GM12878 (cell line): ENCODE data around the gene ARGLU1. TPM values are rescaled to one million over a fixed set of nuclear protein-coding genes. Genes with fewer than 3 reads are reported as not detected.

Source experiments
- ATAC-seq: fragments of 200-7000 bp; cut with Tn5 transposase; 3 replicates; pipeline ENCODE4 v1.9.1; 2020; ENCODE audit warnings: mild to moderate bottlenecking, moderate library complexity
- BruUV-seq: library from RNA; stranded (reverse); fragments of 400-500 nt; replicated peaks from 2 replicates; lab custom pipeline; 2021; lab: Mats Ljungman, UMichigan
- CTCF ChIA-PET: fragments of 300-600 bp; sonication (Branson Sonifier 250); formaldehyde crosslinking; extraction: SDS; loops from one replicate; lab custom pipeline; 2021; ENCODE audit warnings: inconsistent platforms; lab: Yijun Ruan, JAX
- POLR2A ChIA-PET: fragments of 350-600 bp; formaldehyde crosslinking; extraction: SDS; loops from one replicate; lab custom pipeline; 2021; ENCODE audit warnings: inconsistent platforms; lab: Charles Lee
- RAD21 ChIA-PET: fragments of 300-600 bp; sonication (Branson Sonifier 250); formaldehyde crosslinking; loops from one replicate; lab custom pipeline; 2023; ENCODE audit warnings: antibody characterized with exemption; ENCODE audit not compliant: unreplicated experiment; lab: Charles Lee
- SMC1A ChIA-PET: fragments of 300-600 bp; sonication (Branson Sonifier 250); formaldehyde crosslinking; loops from one replicate; lab custom pipeline; 2023; ENCODE audit not compliant: unreplicated experiment, uncharacterized antibody; lab: Charles Lee
- DNase-seq: peaks from one replicate; pipeline ENCODE4 v3.0.0-alpha.2; 2011; ENCODE audit warnings: low read depth, low spot score
- FAIRE-seq: peaks from 3 replicates; lab custom pipeline; 2011; peaks lifted over from hg19 to GRCh38; lab: Jason Lieb, UNC
- H2AFZ ChIP-seq: 2 replicates; pipeline ENCODE4 v1.6.0; 2011; ENCODE audit warnings: low read depth, low read length, control low read depth; ENCODE audit not compliant: control insufficient read depth
- H3K27ac ChIP-seq: 2 replicates; pipeline ENCODE4 v1.5.1; 2011; ENCODE audit warnings: control low read depth; ENCODE audit not compliant: control insufficient read depth, insufficient read depth
- H3K27me3 ChIP-seq, 2 experiments: replicated peaks in 1 of 2; 2 replicates each; pipeline versions ENCODE4 v1.6.0 to v1.6.1; 2011; ENCODE audit warnings: low read length in 1 of 2; ENCODE audit not compliant: control insufficient read depth in 2 of 2, insufficient read depth in 2 of 2
- H3K36me3 ChIP-seq, 2 experiments: 2 replicates each; pipeline ENCODE4 v1.5.1; 2011; ENCODE audit warnings: low read length in 1 of 2; ENCODE audit not compliant: control insufficient read depth in 2 of 2, insufficient read depth in 2 of 2
- H3K4me1 ChIP-seq: 2 replicates; pipeline ENCODE4 v1.6.1; 2011; ENCODE audit warnings: mild to moderate bottlenecking, low read length, moderate library complexity, mixed read lengths; ENCODE audit not compliant: control insufficient read depth, insufficient read depth
- H3K4me2 ChIP-seq: 2 replicates; pipeline ENCODE4 v1.6.0; 2011; ENCODE audit warnings: control low read depth; ENCODE audit not compliant: control insufficient read depth, insufficient read depth
- H3K4me3 ChIP-seq: fragments of 200-600 bp; sonication (generic); 2 replicates; pipeline ENCODE4 v1.5.1; 2016
- H3K79me2 ChIP-seq: 2 replicates; pipeline ENCODE4 v1.6.0; 2011; ENCODE audit warnings: low read length; ENCODE audit not compliant: control insufficient read depth, insufficient read depth
- H3K9ac ChIP-seq: 2 replicates; pipeline ENCODE4 v1.8.0; 2011; ENCODE audit warnings: low read length, control low read depth, mixed read lengths; ENCODE audit not compliant: control insufficient read depth, insufficient read depth
- H3K9me3 ChIP-seq: replicated peaks from 3 replicates; pipeline ENCODE4 v1.5.1; 2011; ENCODE audit warnings: mild to moderate bottlenecking, low read length; ENCODE audit not compliant: control insufficient read depth, insufficient read depth
- H4K20me1 ChIP-seq: 2 replicates; pipeline ENCODE4 v1.6.0; 2011; ENCODE audit not compliant: control insufficient read depth, insufficient read depth
- ATF7 ChIP-seq: fragments of 450-650 bp; IDR thresholded peaks from 2 replicates; pipeline ENCODE4 v1.6.1; 2016; ENCODE audit warnings: low read depth, mild to moderate bottlenecking
- CBFB ChIP-seq: IDR thresholded peaks from 2 replicates; pipeline ENCODE4 v1.6.1; 2016; ENCODE audit warnings: antibody characterized with exemption, low read depth
- MTA2 ChIP-seq: fragments of 450-650 bp; IDR thresholded peaks from 2 replicates; pipeline ENCODE4 v1.6.1; 2016; ENCODE audit warnings: low read depth, mild to moderate bottlenecking, moderate library complexity
- NRF1 ChIP-seq: conservative IDR thresholded peaks from 2 replicates; pipeline ENCODE4 v1.6.1; 2011; ENCODE audit warnings: mild to moderate bottlenecking, low read depth, low read length, improper control_type of control experiment
- PAX5 ChIP-seq: IDR thresholded peaks from 2 replicates; pipeline ENCODE4 v1.6.1; 2011; ENCODE audit warnings: low read depth, low read length, borderline replicate concordance
- STAT1 ChIP-seq: fragments of 450-650 bp; conservative IDR thresholded peaks from 2 replicates; pipeline ENCODE4 v1.6.1; 2014; ENCODE audit warnings: antibody characterized with exemption, mild to moderate bottlenecking
- TCF3 ChIP-seq: IDR thresholded peaks from 2 replicates; pipeline ENCODE4 v1.6.1; 2012; ENCODE audit warnings: low read depth, mild to moderate bottlenecking, low read length, borderline replicate concordance; ENCODE audit not compliant: insufficient read depth
- TCF7 ChIP-seq: IDR thresholded peaks from 2 replicates; pipeline ENCODE4 v1.6.1; 2014; ENCODE audit warnings: antibody characterized with exemption, borderline replicate concordance
- YBX1 ChIP-seq: fragments of 450-650 bp; IDR thresholded peaks from 2 replicates; pipeline ENCODE4 v1.6.1; 2016; ENCODE audit warnings: antibody characterized with exemption
- ZNF384 ChIP-seq: IDR thresholded peaks from 2 replicates; pipeline ENCODE4 v1.6.1; 2012; ENCODE audit warnings: low read depth, mild to moderate bottlenecking, low read length, improper control_type of control experiment, borderline replicate concordance
- ZSCAN29 ChIP-seq: fragments of 450-650 bp; IDR thresholded peaks from 2 replicates; pipeline ENCODE4 v1.6.1; 2017; ENCODE audit warnings: mild to moderate bottlenecking, moderate library complexity
- WGBS: methylation state at CpG from one replicate; pipeline ENCODE4 v1.1.6; 2016; ENCODE audit warnings: low lambda C conversion rate; ENCODE audit not compliant: insufficient replicate concordance, insufficient coverage; ENCODE audit errors: missing lambda C conversion rate; 5-methylcytosine and 5-hydroxymethylcytosine counted together
- in situ Hi-C: fragments of 300-500 bp; cut with MboI; formaldehyde crosslinking; loops from 9 replicates; pipeline ENCODE4 v1.14.3; 2018; ENCODE audit warnings: mixed read lengths
- intact Hi-C: fragments of 100-400 bp; cut with micrococcal nuclease; formaldehyde crosslinking; loops from one replicate; pipeline ENCODE4 v1.14.2; 2022; ENCODE audit not compliant: unreplicated experiment
- polyA plus RNA-seq, 11 experiments: library from polyadenylated mRNA; depleted of rRNA in 4 of 11; unstranded in 6 of 11; stranded (reverse) in 5 of 11; fragments of >200 nt; fragmentation: Nextera tagmentation in 4 of 11; fragmentation: Illumina TruSeq in 1 of 11; extraction: Ambion mirVana in 4 of 11; extraction: Trizol in 1 of 11; gene quantifications; 1 replicate in 1 of 11; 2 replicates in 10 of 11; pipeline versions ENCODE4 v1.2.1 to v1.2.3, GENCODE V29; 2011 to 2016; ENCODE audit warnings: inconsistent platforms in 2 of 11, missing spikeins in 2 of 11, low read depth in 1 of 11
- total RNA-seq, 4 experiments: library from RNA; depleted of rRNA in 3 of 4; stranded (reverse); fragments of >200 nt in 3 of 4; fragmentation: Illumina TruSeq in 1 of 4; extraction: Trizol in 1 of 4; gene quantifications; 2 replicates each; pipeline versions ENCODE4 v1.2.1 to v1.2.3, GENCODE V29; 2013 to 2021
- TF ChIP-seq, protein P1 (sequence below): IDR thresholded peaks from 2 replicates; pipeline ENCODE4 v1.6.1; 2012; ENCODE audit warnings: low read length, inconsistent platforms
- TF ChIP-seq, protein P2 (sequence below): IDR thresholded peaks from 2 replicates; pipeline ENCODE4 v1.6.1; 2011; ENCODE audit warnings: mild to moderate bottlenecking, low read depth, low read length, moderate library complexity; ENCODE audit not compliant: insufficient replicate concordance
- TF ChIP-seq, protein P3 (sequence below): fragments of 450-650 bp; IDR thresholded peaks from 2 replicates; pipeline ENCODE4 v1.6.1; 2017; ENCODE audit warnings: borderline replicate concordance
- TF ChIP-seq, protein P4 (sequence below): fragments of 450-650 bp; IDR thresholded peaks from 2 replicates; pipeline ENCODE4 v1.6.1; 2014; ENCODE audit warnings: mild to moderate bottlenecking

The ARGLU1 gene
- total and polyA plus RNA-seq, 10 of the 15 experiments (the other 5 are each of a cell fraction or from before 2014, with no cell fraction given): 47.1 to 197 (median 98.3) TPM

DNA sequence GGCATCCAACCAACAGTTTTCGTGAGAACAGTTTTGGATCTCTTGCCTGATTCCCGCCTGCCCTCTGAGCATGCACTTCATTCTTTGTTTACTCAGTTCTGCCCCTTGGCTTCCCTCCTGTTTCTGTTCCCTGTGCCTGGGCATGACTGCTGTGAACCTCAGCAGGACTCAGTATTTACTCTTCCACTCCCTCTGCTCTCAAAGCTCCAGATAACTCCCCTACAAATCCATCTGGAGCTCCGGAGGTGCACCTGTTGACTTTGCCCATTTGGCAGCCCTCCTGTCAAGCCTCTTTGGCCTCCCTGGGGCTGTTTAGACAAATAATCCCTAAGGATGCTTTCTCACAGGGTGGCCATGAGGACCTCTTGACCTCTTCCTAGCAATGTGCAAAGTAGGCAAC, 34.2 kb upstream of the ARGLU1 start:
- no peak for FAIRE-seq

DNA sequence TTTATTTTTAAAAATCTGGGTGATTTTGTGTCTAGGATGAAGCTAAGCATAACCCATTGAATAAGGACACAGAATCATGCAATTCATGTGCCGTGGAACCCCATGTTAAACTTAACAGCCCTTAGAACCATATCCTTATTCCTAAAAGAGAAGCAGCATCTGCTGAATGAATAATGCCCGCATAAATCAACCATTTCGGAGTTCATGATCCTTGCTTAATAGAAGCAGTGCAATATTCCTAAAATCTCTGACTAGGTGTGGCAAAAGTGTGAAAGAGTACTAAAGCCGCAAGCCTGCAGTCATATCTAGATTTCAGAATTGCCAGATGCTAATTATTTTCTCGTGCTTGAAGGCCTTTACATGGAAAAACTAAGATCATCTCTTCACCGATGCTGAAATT, 33.6 kb upstream of the ARGLU1 start:
- ChIA-PET CTCF (no interaction called here), SMC1A (no interaction called here), RAD21 (no interaction called here), POLR2A (no interaction called here)
- ATAC-seq (no peak), DNase-seq (no peak), FAIRE-seq (no peak)
- Histone ChIP-seq H4K20me1 (no peaks in the 10 kb centered on the region), H3K9me3 (no peaks in the 10 kb centered on the region), H3K36me3 (no peaks in the 10 kb centered on the region), H3K27me3 (no peaks in the 10 kb centered on the region), H3K9ac (no peak overlapping the region), H2AFZ (no peak overlapping the region), H3K79me2 (no peaks in the 10 kb centered on the region), H3K4me2 (no peak overlapping the region), H3K4me1 (no peaks in the 10 kb centered on the region), H3K4me3 (no peak overlapping the region), H3K27ac (no peak overlapping the region)
- 27% methylated on average over 6 of the region's 6 CpGs for WGBS
- in situ Hi-C loops (no loop called here), intact Hi-C loops (no loop called here)
- no TSS peak for BruUV-seq
- TF ChIP-seq, protein P1, sequence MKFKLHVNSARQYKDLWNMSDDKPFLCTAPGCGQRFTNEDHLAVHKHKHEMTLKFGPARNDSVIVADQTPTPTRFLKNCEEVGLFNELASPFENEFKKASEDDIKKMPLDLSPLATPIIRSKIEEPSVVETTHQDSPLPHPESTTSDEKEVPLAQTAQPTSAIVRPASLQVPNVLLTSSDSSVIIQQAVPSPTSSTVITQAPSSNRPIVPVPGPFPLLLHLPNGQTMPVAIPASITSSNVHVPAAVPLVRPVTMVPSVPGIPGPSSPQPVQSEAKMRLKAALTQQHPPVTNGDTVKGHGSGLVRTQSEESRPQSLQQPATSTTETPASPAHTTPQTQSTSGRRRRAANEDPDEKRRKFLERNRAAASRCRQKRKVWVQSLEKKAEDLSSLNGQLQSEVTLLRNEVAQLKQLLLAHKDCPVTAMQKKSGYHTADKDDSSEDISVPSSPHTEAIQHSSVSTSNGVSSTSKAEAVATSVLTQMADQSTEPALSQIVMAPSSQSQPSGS: no peak
- no peak for TF ChIP-seq CBFB
- TF ChIP-seq TCF7: no peak
- no peak for TF ChIP-seq MTA2
- TF ChIP-seq, protein P2, sequence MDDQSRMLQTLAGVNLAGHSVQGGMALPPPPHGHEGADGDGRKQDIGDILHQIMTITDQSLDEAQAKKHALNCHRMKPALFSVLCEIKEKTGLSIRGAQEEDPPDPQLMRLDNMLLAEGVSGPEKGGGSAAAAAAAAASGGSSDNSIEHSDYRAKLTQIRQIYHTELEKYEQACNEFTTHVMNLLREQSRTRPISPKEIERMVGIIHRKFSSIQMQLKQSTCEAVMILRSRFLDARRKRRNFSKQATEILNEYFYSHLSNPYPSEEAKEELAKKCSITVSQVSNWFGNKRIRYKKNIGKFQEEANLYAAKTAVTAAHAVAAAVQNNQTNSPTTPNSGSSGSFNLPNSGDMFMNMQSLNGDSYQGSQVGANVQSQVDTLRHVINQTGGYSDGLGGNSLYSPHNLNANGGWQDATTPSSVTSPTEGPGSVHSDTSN: no peak
- no peak for TF ChIP-seq ATF7
- TF ChIP-seq, protein P3, sequence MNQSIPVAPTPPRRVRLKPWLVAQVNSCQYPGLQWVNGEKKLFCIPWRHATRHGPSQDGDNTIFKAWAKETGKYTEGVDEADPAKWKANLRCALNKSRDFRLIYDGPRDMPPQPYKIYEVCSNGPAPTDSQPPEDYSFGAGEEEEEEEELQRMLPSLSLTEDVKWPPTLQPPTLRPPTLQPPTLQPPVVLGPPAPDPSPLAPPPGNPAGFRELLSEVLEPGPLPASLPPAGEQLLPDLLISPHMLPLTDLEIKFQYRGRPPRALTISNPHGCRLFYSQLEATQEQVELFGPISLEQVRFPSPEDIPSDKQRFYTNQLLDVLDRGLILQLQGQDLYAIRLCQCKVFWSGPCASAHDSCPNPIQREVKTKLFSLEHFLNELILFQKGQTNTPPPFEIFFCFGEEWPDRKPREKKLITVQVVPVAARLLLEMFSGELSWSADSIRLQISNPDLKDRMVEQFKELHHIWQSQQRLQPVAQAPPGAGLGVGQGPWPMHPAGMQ: no peak
- no peak for TF ChIP-seq ZNF384
- no peak for TF ChIP-seq TCF3
- no peak for TF ChIP-seq ZSCAN29
- TF ChIP-seq, protein P4, sequence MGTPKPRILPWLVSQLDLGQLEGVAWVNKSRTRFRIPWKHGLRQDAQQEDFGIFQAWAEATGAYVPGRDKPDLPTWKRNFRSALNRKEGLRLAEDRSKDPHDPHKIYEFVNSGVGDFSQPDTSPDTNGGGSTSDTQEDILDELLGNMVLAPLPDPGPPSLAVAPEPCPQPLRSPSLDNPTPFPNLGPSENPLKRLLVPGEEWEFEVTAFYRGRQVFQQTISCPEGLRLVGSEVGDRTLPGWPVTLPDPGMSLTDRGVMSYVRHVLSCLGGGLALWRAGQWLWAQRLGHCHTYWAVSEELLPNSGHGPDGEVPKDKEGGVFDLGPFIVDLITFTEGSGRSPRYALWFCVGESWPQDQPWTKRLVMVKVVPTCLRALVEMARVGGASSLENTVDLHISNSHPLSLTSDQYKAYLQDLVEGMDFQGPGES: no peak
- no peak for TF ChIP-seq PAX5

More for the DNA sequence above, 34.2 kb upstream of the ARGLU1 start:
- Histone ChIP-seq H3K27ac (no peak overlapping the region), H3K9ac (no peak overlapping the region), H3K79me2 (no peaks in the 10 kb centered on the region), H3K4me3 (no peak overlapping the region), H3K36me3 (no peaks in the 10 kb centered on the region), H3K4me2 (no peak overlapping the region), H3K9me3 (no peaks in the 10 kb centered on the region), H4K20me1 (no peaks in the 10 kb centered on the region), H3K27me3 (no peaks in the 10 kb centered on the region), H3K4me1 (no peaks in the 10 kb centered on the region), H2AFZ (no peak overlapping the region)
- ATAC-seq: no peak
- no peak for TF ChIP-seq YBX1
- no peak for TF ChIP-seq NRF1
- no peak for TF ChIP-seq STAT1
- intact Hi-C loops (no loop called here), in situ Hi-C loops (no loop called here)
- no TSS peak for BruUV-seq
- no peak for DNase-seq
- POLR2A ChIA-PET: no interaction called here
- RAD21 ChIA-PET: no interaction called here
- SMC1A ChIA-PET: interaction anchor here (1.0 kb wide), 1 partner anchor 33 kb away, joined by 3 read pairs; no protein-coding TSS in a partner anchor
- WGBS: 36% methylated on average over 3 of the region's 3 CpGs
- CTCF ChIA-PET: no interaction called here
